ENCODE measurements around the gene ZNF853. TPM values are rescaled to one million over a fixed set of nuclear protein-coding genes. Genes with fewer than 3 reads are reported as not detected.

Gene ZNF853
- total and polyA plus RNA-seq, 4 donors = 0.04 to 3.0 (median 0.51) TPM

DNA sequence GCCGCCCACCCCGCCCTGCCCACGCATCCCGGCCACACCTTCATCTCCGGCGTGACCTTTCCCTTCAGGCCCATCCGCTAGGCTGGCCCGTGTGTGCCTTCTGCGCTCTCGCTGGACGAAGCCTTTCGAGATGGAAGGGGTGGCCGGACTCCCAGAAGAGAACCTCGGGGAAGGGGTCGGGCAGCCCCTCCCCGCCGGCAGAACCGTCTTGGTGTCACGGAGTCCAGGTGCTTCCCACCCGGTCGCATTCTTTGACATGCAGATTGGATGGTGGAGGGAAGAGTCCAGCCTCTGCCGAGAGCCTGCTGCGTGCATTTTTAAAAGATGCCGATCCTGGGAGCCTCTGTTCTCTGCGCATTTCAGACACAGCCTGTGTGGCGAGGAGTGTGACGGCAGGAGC lies 7.3 kb upstream of the ZNF853 start:
- no peak overlapping the region for H3K4me3 ChIP-seq (ENCODE audit: low read depth in 1 of 3, low read length in 3 of 3)
- TF ChIP-seq JUND (IDR thresholded peaks at IDR 0.05) (no peak), FOXA1 (IDR thresholded peaks at IDR 0.05) (no peak)
- H3K36me3 ChIP-seq (ENCODE audit: control insufficient read depth in 4 of 4, insufficient read depth in 3 of 4, low read depth in 1 of 4, low read length in 3 of 4) = peaks cover 2 to 22% (median 6%) of the 10 kb centered on the region in 4 donors
- no peaks in the 10 kb centered on the region for H3K9me3 ChIP-seq (ENCODE audit: control insufficient read depth in 4 of 4, low read length in 3 of 4)
- no peaks in the 10 kb centered on the region for H3K4me1 ChIP-seq (ENCODE audit: control insufficient read depth in 4 of 4, insufficient read depth in 4 of 4, low read length in 3 of 4)
- 95% methylated on average over 27 of the region's 27 CpGs for WGBS
- H3K27me3 ChIP-seq (ENCODE audit: control insufficient read depth in 4 of 4, insufficient read depth in 4 of 4, low read length in 3 of 4) = no peaks in the 10 kb centered on the region
- H3K27ac ChIP-seq (ENCODE audit: low read depth in 1 of 2, low read length in 2 of 2) = no peak overlapping the region
- no peak overlapping the region for H3K9ac ChIP-seq (ENCODE audit: low read depth in 1 of 2, low read length in 2 of 2)
- DNase-seq (ENCODE audit: low spot score) = no peak

DNA sequence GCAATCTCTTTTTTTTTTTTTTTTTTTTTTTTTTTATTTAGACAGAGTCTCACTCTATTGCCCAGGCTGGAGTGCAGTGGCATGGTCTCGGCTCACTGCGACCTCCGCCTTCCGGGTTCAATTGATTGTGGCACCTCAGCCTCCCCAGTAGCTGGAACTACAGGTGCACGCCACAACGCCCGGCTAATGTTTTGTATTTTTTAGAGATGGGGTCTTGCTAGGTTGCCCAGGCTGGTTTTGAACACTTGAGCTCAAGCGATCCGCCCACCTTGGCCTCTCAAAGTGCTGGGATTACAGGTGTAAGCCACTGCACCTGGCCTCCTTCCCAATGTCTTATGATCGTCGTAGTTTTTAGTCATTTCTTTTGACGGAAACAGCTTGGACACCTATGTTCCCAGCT lies 6.6 kb upstream of the ZNF853 start:
- TF ChIP-seq YY1 (IDR thresholded peaks at IDR 0.05) = no peak
- TF ChIP-seq, protein P1, sequence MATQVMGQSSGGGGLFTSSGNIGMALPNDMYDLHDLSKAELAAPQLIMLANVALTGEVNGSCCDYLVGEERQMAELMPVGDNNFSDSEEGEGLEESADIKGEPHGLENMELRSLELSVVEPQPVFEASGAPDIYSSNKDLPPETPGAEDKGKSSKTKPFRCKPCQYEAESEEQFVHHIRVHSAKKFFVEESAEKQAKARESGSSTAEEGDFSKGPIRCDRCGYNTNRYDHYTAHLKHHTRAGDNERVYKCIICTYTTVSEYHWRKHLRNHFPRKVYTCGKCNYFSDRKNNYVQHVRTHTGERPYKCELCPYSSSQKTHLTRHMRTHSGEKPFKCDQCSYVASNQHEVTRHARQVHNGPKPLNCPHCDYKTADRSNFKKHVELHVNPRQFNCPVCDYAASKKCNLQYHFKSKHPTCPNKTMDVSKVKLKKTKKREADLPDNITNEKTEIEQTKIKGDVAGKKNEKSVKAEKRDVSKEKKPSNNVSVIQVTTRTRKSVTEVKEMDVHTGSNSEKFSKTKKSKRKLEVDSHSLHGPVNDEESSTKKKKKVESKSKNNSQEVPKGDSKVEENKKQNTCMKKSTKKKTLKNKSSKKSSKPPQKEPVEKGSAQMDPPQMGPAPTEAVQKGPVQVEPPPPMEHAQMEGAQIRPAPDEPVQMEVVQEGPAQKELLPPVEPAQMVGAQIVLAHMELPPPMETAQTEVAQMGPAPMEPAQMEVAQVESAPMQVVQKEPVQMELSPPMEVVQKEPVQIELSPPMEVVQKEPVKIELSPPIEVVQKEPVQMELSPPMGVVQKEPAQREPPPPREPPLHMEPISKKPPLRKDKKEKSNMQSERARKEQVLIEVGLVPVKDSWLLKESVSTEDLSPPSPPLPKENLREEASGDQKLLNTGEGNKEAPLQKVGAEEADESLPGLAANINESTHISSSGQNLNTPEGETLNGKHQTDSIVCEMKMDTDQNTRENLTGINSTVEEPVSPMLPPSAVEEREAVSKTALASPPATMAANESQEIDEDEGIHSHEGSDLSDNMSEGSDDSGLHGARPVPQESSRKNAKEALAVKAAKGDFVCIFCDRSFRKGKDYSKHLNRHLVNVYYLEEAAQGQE (IDR thresholded peaks at IDR 0.05) = no peak
- no peak for TF ChIP-seq TAF1 (conservative IDR thresholded peaks at IDR 0.05)
- TF ChIP-seq EGR1 (IDR thresholded peaks at IDR 0.05; ENCODE audit: low read depth in 2 of 2) = no peak
- TF ChIP-seq FOXA2 (IDR thresholded peaks at IDR 0.05) = no peak
- TF ChIP-seq NR2F2 (IDR thresholded peaks at IDR 0.05) = no peak
- no peak for TF ChIP-seq SP1 (IDR thresholded peaks at IDR 0.05)
- no peak for TF ChIP-seq RAD21 (IDR thresholded peaks at IDR 0.05)
- TF ChIP-seq HNF4G (IDR thresholded peaks at IDR 0.05) = no peak
- TF ChIP-seq RXRA (IDR thresholded peaks at IDR 0.05) = no peak
- TF ChIP-seq, protein P2, sequence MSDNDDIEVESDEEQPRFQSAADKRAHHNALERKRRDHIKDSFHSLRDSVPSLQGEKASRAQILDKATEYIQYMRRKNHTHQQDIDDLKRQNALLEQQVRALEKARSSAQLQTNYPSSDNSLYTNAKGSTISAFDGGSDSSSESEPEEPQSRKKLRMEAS (IDR thresholded peaks at IDR 0.05) = no peak
- TF ChIP-seq GABPA (IDR thresholded peaks at IDR 0.05 in 1 of 2, conservative IDR thresholded peaks at IDR 0.05 in 1 of 2) = no peak
- TF ChIP-seq, protein P3, sequence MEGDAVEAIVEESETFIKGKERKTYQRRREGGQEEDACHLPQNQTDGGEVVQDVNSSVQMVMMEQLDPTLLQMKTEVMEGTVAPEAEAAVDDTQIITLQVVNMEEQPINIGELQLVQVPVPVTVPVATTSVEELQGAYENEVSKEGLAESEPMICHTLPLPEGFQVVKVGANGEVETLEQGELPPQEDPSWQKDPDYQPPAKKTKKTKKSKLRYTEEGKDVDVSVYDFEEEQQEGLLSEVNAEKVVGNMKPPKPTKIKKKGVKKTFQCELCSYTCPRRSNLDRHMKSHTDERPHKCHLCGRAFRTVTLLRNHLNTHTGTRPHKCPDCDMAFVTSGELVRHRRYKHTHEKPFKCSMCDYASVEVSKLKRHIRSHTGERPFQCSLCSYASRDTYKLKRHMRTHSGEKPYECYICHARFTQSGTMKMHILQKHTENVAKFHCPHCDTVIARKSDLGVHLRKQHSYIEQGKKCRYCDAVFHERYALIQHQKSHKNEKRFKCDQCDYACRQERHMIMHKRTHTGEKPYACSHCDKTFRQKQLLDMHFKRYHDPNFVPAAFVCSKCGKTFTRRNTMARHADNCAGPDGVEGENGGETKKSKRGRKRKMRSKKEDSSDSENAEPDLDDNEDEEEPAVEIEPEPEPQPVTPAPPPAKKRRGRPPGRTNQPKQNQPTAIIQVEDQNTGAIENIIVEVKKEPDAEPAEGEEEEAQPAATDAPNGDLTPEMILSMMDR (IDR thresholded peaks at IDR 0.05; ENCODE audit: low read depth, low read length, missing input control) = no peak
- TF ChIP-seq, protein P4, sequence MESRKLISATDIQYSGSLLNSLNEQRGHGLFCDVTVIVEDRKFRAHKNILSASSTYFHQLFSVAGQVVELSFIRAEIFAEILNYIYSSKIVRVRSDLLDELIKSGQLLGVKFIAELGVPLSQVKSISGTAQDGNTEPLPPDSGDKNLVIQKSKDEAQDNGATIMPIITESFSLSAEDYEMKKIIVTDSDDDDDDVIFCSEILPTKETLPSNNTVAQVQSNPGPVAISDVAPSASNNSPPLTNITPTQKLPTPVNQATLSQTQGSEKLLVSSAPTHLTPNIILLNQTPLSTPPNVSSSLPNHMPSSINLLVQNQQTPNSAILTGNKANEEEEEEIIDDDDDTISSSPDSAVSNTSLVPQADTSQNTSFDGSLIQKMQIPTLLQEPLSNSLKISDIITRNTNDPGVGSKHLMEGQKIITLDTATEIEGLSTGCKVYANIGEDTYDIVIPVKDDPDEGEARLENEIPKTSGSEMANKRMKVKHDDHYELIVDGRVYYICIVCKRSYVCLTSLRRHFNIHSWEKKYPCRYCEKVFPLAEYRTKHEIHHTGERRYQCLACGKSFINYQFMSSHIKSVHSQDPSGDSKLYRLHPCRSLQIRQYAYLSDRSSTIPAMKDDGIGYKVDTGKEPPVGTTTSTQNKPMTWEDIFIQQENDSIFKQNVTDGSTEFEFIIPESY (IDR thresholded peaks at IDR 0.05) = no peak
- TF ChIP-seq, protein P5, sequence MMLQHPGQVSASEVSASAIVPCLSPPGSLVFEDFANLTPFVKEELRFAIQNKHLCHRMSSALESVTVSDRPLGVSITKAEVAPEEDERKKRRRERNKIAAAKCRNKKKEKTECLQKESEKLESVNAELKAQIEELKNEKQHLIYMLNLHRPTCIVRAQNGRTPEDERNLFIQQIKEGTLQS (IDR thresholded peaks at IDR 0.05) = no peak
- H3K9ac ChIP-seq (ENCODE audit: low read depth in 1 of 2, low read length in 2 of 2) = no peak overlapping the region
- no peaks in the 10 kb centered on the region for H3K27me3 ChIP-seq (ENCODE audit: control insufficient read depth in 4 of 4, insufficient read depth in 4 of 4, low read length in 3 of 4)
- H3K27ac ChIP-seq (ENCODE audit: low read depth in 1 of 2, low read length in 2 of 2) = no peak overlapping the region
- no peak overlapping the region for H3K4me3 ChIP-seq (ENCODE audit: low read depth in 1 of 3, low read length in 3 of 3)
- peaks cover 2 to 20% (median 6%) of the 10 kb centered on the region in 4 donors for H3K36me3 ChIP-seq (ENCODE audit: control insufficient read depth in 4 of 4, insufficient read depth in 3 of 4, low read depth in 1 of 4, low read length in 3 of 4)
- H3K9me3 ChIP-seq (ENCODE audit: control insufficient read depth in 4 of 4, low read length in 3 of 4) = no peaks in the 10 kb centered on the region
- H3K4me1 ChIP-seq (ENCODE audit: control insufficient read depth in 4 of 4, insufficient read depth in 4 of 4, low read length in 3 of 4) = no peaks in the 10 kb centered on the region
- no peak for DNase-seq (ENCODE audit: low spot score)
- 96% methylated on average over 12 of the region's 12 CpGs for WGBS

All from liver (tissue), 9 donors.